Left forelimb (tissue), 1 donor: ENCODE results near the gene SMCO1.
"Not testable (repeated sequence)": the region's sequence is repeated elsewhere in the genome, so short reads cannot be mapped to it uniquely, and the experiment has no call there.

Experiments
- DNase-seq: peaks from one replicate; pipeline ENCODE4 v3.0.0-alpha.2; 2018; ENCODE audit warnings: low spot score

Gene SMCO1

DNA sequence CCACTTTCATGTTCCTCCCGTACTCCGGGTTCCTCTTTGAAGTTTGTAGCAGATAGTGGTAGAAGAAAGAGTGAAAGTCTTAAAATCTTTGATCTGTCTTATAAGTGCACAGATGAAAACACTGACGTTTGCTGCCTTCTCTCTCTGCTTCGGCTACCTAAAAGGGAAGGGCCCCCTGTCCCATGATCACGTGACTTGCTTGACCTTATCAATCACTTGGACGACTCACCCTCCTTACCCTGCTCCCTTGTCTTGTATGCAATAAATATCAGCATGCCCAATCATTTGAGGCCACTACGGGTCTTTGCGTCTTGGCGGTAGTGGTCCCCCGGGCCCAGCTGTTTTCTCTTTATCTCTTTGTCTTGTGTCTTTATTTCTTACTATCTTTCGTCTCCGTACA, 6.1 kb upstream of the SMCO1 start:
- not testable (repeated sequence) for DNase-seq

DNA sequence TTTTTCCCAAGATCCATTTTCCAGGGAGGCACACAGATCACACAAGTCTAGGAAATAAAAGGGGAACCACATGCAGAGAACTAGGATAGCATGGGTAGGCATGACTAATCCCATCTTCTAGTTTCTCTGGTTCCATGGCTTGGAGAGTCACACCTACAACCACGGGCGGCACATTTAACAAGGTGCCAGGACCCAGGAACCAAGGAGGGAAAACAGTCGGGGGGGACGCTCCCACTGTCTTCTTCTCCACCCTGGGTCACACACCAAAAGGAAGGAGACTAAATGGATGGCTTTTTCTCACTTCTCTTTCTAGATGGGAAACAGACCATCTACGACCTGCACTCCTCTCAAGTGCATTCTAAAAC, 4.6 kb upstream of the SMCO1 start:
- DNase-seq, result no peak

DNA sequence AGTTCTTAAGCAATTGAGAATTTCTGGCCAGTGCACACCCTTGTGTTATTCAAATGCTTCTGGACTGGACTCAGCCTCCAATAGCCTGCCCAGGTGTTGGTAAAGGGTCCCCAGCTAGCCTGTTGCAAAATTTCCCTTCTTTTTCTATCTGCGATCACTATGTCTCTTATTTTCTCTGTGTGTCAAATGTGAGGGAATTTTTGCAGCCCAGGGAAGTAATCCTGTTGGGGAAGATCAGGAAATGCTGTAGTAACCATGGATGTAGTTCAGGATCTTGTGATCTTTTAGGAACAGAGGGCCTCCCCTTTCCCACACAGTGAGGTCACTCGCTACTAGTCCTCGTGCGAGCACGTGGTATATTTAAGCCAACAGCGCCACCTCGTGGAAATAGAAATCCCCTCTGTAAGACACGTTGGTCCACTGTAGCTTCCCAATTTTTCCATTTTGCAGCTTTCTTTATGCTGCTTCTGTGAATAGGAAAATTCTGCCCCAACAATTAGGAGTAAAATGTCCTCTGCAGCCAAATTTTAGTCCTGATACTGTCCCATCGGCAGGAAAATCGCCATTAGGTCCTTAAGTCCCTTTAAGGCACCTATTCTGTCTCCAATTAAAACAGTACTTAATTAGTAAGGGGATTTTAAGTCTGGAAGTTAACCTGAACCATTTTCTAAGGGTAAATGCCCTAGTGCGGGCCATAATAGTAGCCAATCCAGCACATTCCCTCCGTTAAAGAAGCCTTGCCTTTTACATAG, 4.0 kb upstream of the SMCO1 start:
- DNase-seq, result no peak

DNA sequence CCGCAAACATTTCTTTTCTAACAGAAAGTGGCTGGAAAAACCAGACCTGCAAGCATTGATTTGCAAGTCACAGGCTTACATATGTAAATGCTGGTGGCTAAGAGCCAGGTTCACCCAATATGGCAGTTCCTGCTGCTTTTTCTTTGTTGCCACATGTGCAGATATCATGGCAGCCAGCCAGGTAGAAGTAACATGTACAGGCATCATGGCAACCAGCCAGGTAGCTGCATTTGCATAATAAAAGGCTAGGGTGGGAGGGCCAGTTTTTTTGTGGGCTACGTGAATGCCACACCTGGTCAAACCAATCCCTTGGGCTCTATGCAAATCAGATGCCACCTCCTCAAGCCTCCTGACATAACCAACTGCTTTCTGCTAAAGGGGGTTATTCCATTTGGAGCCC, 2.8 kb upstream of the SMCO1 start:
- no peak for DNase-seq

DNA sequence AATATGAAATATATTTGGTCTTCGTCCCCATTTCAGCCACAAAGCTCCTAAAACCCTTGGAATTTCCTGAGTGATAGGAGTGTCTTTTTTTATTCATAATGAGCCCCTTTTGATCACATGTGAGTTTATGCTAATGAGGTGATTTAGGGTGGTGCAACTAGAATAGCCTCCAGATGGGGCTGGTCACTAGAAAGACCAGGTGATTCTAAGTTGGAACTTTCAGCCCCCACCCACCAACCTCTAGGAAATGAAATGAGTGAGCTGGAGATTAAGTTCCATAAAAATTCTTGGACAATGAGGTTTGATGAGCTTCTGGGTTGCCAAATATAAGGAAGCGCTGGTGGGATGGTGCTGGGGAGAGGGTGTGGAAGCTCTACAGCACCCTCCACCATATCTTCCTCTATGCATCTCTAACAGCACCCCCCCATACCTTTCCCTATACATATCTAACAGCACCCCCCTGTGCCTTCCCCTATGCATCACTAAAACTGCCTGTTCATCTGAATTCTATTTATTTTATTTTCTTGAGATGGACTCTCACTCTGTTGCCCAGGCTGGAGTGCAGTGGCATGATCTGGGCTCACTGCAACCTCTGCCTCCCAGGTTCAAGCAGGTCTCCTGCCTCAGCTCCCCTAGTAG, 2.1 kb upstream of the SMCO1 start:
- no peak for DNase-seq

DNA sequence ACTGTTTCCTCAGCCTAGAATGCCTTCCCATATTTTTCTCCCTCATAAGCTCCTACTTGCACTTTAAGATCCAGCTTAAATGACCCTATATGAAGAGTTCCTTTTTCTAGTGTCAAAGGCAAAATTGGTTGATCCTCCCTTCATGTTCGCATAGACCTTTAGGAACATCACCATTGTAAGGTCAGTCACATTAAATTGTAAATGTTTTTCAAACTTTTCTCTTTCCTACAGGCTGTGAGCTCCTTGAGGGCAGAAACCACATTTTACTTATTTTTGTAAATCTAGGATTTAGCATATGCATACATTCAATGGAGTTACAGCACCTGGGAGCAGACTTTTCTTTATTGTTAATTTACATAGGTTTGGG, 813 bp downstream of the SMCO1 start:
- no peak for DNase-seq

DNA sequence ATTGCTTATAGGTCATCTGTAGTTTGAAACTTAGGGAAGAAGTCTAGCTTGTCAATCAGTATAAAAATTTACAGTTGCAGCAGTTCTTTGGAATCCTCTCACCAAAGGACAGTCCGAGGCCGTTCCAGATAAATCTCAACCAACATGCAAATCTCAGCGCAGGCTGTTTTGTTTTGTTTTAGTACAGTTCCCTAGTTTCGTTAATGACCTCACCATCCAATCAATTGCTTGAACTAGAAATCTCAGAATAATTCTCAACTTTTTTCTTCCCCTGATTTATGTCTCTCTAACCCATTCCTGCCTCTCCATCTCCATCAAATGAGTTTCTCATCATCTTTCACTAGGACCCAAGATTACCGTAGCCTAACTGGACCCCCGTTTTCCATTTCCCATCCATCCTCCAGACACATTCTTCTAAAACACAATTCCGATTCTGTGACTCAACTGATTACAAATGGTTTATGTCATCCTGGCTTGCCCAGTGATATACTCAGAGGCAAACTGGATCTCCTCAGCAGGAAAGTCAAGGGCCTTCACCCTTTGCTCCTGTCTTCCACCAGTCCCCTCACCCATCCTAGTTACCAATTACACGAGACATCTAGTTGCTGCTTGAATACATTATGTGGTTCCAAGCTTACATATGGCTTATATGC, 1.3 kb downstream of the SMCO1 start:
- DNase-seq, result no peak

DNA sequence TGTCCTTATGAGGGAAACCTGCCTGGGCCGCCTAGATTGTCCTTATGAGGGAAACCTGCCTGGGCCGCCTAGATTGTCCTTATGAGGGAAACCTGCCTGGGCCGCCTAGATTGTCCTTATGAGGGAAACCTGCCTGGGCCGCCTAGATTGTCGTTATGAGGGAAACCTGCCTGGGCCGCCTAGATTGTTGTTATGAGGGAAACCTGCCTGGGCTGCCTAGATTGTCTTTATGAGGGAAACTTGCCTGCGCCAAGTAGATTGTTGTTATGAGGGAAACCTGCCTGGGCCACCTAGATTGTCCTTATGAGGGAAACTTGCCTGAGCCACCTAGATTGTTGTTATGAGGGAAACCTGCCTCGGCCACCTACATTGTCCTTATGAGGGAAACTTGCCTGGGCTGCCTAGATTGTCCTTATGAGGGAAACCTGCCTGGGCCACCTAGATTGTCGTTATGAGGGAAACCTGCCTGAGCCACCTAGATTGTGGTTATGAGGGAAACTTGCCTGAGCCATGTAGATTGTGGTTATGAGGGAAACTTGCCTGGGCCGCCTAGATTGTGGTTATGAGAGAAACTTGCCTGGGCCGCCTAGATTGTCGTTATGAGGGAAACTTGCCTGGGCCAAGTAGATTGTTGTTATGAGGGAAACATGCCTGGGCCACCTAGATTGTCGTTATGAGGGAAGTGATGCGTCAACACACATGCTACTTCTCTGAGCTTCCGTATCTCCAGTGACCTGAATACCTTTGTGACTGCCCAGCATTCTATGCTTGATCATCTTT, 3.3 kb downstream of the SMCO1 start:
- DNase-seq, result not testable (repeated sequence)

DNA sequence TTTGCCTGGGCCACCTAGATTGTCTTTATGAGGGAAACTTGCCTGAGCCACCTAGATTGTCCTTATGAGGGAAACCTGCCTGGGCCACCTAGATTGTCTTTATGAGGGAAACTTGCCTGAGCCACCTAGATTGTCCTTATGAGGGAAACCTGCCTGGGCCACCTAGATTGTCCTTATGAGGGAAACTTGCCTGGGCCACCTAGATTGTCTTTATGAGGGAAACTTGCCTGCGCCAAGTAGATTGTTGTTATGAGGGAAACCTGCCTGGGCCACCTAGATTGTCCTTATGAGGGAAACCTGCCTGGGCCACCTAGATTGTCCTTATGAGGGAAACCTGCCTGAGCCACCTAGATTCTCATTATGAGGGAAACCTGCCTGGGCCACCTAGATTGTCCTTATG, 4.0 kb downstream of the SMCO1 start:
- not testable (repeated sequence) for DNase-seq

DNA sequence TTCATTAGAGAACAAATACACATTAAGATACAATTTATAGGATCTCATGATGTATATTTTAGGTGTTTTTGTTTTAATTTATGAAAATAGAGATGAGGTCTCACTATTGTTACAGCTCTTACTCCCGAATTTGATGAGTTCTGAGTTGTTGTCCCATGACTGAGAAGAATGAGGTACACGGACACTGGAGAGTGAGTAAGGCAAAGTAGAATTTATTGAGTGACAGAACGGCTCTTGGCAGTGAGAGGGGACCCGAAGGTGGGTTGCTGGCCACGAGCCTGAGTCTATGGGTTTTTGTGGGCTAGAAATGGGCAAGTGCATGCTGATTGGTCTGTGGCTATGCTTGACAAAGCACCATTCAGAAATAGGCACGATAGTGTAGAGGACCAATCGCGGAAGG, 8.5 kb downstream of the SMCO1 start:
- DNase-seq, result no peak

DNA sequence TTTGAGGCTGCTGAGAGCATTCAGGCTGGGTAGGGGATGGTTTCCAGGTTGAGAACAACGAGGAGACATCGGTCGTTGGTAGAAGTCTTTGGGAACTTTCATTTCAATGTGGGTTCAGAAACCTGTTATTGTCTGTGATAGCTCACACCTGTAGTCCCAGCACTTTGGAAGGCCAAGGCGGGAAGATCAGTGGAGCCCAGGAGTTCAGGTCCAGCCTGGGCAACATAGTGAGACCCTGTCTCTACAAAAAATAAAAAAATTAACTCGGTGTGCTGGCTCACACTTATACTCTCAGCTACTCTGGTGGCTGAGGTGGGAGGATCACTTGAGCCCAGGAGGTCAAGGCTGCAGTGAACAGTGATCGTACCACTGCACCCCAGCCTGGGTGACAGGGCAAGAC, 10.6 kb downstream of the SMCO1 start:
- no peak for DNase-seq

DNA sequence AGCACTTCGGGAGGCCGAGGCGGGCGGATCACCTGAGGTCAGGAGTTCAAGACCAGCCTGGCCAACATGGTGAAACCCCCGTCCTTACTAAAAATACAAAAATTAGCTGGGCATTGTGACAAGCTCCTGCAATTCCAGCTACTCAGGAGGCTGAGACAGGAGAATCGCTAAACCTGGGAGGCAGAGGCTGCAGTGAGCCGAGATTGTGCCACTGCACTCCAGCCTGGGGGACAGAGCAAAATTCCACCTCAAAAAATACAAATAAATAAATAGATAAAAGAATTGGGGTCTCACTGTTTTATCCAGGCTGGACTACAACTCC, 11.1 kb downstream of the SMCO1 start:
- not testable (repeated sequence) for DNase-seq

DNA sequence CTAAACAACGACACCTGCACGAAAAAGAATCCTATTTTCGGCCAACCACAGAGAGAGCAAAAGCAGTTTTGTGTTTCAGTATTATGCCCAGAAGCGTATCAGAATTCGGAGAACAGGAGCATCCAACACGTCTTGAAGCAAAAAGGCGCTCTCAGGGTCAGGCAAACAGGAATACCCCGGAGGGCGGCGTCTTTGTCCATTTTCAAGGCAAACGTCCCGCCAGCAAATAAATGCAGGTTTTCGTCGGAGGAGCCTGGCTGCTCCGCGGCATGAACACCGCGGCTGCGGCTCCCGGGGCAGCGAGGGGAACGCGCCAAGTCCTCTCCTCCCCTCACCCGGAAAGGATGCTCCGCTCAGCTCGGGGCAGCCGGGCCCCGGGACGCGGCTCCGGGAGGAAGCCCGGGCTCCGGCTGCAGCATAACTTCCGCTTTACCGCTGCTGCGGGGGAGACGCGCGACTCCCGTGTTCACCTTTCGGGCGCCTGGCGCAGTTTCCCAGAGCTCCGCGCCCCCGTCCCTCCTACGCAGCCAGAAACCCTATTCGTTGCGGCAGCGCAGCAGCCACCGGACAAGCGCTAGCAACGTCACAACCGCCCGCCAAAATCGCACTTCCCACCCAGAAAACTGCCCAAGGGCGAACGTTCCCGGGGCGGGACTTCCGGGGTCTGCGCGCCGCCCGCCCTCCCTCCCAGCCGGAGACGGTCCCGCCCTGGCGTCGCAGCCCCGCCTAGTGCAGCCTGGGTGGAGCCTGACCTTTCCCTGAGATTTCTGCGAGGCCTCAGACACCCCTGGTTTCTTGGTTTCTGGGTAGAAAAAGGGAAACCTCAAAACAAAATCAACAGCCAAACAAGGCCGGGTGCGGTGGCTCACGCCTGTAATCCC, 11.7 kb downstream of the SMCO1 start, which contains the start of gene RNF168:
RNF168 (minus strand) TSS at position 573 of the 881 bp plus-strand sequence. CDS start 595 bp downstream, outside the sequence.
- peak; percentile 98 for DNase-seq

DNA sequence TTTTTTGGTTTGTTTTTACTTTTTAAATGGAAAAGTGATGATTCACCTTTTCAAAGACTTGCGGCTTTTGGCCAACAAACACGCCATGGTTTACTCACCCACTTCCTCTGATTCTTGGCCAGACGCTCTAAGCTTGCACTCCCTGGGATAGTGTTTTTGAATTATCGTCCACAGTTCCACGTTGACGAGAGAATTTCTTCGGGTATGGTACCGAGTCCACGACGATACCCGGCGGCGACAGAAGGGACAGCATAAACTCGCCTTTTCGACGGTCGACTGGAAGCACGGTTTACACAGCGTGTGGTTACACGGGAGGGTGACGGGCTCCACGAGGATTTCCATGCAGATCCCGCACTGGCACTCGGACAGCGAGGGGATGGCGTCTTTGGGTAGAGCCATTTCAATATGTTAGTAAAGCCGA, 12.4 kb downstream of the SMCO1 start:
- DNase-seq, result peak; percentile 70

DNA sequence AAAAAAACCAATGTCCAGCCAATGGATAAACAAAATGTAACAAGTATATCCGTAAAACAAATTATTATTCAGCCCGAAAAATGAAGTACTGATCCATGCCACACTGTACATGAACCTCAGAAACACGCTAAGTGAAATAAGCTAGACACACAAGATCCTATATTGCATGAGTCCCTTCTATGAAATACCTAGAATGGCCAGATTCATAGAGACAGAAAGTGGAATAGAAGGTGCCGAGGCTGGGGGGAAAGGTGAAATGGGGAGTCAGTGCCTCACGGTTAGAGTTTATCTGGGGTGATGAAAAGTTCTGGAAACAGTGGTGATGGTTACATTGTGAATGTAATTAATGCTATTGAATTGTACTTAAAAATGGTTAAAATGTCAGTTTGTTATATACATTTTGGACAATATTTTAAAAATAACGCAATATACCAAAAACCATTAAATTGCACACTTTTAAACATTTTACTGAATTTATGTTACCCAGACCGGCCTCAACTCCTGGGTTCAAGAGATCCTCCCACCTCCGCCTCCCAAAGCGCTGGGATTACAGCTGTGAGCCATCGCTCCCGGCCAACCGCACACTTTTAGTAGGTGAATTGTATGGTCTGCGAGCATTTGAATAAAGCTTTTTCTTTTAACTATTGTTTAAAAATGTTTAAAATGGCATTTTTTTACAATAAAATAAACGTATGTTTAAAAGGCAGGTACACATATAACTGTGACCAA, 13.7 kb downstream of the SMCO1 start:
- no peak for DNase-seq

DNA sequence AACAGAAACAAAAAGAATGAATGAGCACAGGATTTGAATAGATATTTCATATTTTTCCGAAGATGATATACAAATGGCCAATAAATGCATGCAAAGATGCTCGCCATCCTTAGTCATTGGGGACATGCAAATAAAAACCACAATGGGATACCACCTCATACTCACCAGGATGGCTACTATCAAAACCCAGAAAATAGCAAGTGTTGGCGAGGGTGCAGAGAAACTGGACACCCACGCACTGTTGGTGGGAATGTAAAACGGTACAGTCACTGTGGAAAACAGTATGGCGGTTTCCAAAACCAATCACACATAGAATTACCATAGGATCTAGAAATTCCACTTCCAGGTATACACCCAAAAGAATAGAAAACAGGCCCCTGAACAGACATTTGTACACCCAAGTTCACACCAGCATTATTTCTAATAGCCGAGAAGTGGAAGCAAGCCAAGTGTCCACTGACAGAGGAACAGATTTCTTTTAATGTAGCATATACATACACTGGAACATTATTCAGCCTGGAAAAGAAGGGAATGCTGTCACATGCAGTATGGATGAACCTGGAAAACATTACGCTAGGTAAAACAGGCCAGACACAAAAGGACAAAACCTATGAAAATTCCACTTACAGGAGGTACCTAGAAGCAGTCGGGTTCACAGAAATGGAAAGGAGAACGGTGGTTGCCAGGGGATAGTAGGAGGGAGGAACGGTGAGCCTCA, 15.2 kb downstream of the SMCO1 start:
- DNase-seq, result no peak

DNA sequence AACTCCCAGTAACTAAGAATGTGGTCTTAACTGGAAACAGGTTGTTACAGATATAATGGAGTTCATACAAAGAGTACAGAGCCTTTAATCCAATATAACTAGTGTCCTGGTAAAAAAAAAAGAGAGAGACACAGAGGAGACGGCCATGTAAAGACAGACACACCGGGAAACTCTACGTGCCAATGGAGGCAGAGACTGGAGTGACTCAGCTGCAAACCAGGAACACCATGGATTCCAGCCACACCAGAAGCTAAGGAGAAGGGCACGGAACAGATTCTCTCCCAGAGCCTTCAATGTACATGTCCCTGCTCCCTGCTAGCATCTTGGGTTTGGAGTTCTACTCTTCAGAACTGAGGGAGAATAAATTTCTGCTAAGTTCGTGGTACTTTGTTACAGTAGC, 16.1 kb downstream of the SMCO1 start:
- no peak for DNase-seq

DNA sequence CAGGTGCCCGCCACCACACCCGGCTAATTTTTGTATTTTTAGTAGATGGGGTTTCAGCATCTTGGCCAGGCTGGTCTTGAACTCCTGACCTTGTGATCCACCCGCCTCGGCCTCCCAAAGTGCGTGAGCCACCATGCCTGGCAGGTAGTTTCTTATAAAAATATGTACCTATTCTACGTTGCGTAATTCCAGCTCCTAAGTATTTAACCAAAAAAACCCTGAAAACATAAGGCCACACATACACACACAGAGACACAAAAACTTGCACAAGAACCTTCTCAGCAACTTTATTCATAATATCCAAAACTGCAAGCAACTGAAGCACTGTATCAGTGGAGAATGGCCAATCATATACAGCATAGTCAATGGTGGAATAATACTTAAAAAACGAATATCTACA, 16.8 kb downstream of the SMCO1 start:
- no peak for DNase-seq

DNA sequence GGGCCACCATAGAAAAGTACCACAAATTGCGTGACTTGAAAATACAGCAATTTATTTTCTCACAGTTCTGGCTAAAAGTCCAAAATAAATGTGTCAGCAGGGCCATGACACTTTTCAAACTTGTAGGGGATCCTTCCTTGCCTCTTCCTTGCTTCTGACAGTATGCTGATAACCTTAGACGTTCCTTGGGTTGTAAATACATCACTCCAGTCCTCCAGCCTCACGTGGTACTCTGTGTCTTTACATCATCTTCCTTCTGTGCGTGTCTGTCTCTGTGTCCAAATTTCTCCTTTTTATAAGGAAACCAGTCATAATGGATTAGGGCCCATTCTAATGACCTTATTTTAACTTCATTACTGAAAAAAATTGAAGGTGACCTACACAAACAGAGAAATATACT, 19.0 kb downstream of the SMCO1 start:
- DNase-seq, result no peak

DNA sequence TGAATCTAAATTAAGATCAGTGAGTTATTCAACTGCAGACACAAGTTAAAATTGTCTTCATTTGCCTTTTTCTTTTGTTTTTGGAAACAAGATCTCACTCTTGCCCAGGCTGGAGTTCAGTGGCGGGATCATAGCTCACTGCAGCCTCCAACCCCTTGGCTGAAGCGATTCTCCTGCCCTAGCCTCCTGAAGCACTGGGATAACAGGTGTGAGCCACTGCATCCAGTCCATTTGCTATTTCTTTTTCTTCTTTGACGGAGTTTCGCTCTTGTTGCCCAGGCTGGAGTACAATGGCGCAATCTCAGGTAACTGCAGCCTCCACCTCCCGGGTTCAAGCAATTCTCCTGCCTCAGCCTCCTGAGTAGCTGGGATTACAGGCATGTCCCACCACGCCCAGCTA, 21.9 kb downstream of the SMCO1 start:
- no peak for DNase-seq
